IPS-NIHi7 (cell line): Measurements from ENCODE around the gene IFT57.

Experiments used
- DNase-seq: peaks from one replicate; pipeline ENCODE4 v3.0.0; 2012; ENCODE audit warnings: mixed read lengths; ENCODE audit errors: extremely low spot score

IFT57 gene

GRCh38 chr3:108125153-108125543 is 97.1 kb downstream of the IFT57 start:
- no peak for DNase-seq

- DNase-seq, result no peak
Observed at GRCh38 chr3:108124337-108125152, 97.7 kb downstream of the IFT57 start.

GRCh38 chr3:108123326-108123725 is 98.9 kb downstream of the IFT57 start:
- DNase-seq, result no peak

- DNase-seq, result no peak
Observed at GRCh38 chr3:108122276-108122675, 99.9 kb downstream of the IFT57 start.

GRCh38 chr3:108119398-108120104 is 102.7 kb downstream of the IFT57 start:
- no peak for DNase-seq

GRCh38 chr3:108118038-108118768 is 104.0 kb downstream of the IFT57 start:
- no peak for DNase-seq

- no peak for DNase-seq
Observed at GRCh38 chr3:108117241-108117775, 104.9 kb downstream of the IFT57 start.

- DNase-seq, result no peak
Observed at GRCh38 chr3:108114423-108115065, 107.7 kb downstream of the IFT57 start.

GRCh38 chr3:108113975-108114374 is 108.2 kb downstream of the IFT57 start:
- DNase-seq, result no peak

- no peak for DNase-seq
Observed at GRCh38 chr3:108110934-108111333, 111.3 kb downstream of the IFT57 start.
